PFSK-1 (cell line): ENCODE results near the gene GRIN2D.
A peak's percentile ranks its signal among the peaks of the same experiment; 100 is the strongest.

Experiments used
- FOXP2 ChIP-seq: optimal IDR thresholded peaks from 2 replicates; pipeline ENCODE3; 2011; ENCODE audit warnings: borderline replicate concordance, control low read depth, inconsistent platforms; ENCODE audit not compliant: insufficient read depth; ENCODE audit errors: extremely low read length, extremely low read depth
- POLR2AphosphoS5 ChIP-seq: IDR thresholded peaks from 2 replicates; pipeline ENCODE4 v1.6.1; 2012; ENCODE audit warnings: low read depth, mild to moderate bottlenecking, control low read depth, low read length, moderate library complexity
- REST ChIP-seq, 2 experiments: IDR thresholded peaks; 2 replicates each; pipeline versions ENCODE4 v1.6.1 to v1.8.0; 2011 to 2012; ENCODE audit warnings: low read depth in 2 of 2, low read length in 2 of 2, control low read depth in 1 of 2, inconsistent platforms in 1 of 2, mild to moderate bottlenecking in 1 of 2, moderate library complexity in 1 of 2; ENCODE audit not compliant: insufficient read depth in 1 of 2
- SIN3A ChIP-seq: IDR thresholded peaks from 2 replicates; pipeline ENCODE4 v1.6.1; 2012; ENCODE audit warnings: mild to moderate bottlenecking, low read length, moderate library complexity, borderline replicate concordance; ENCODE audit not compliant: insufficient read depth
- TAF1 ChIP-seq: IDR thresholded peaks from 2 replicates; pipeline ENCODE4 v1.6.1; 2012; ENCODE audit warnings: low read length, control low read depth, borderline replicate concordance; ENCODE audit not compliant: insufficient read depth

Gene GRIN2D

GRCh38 chr19:48381178-48381950 is 12.1 kb upstream of the GRIN2D start:
- TF ChIP-seq REST (IDR thresholded peaks at IDR 0.05; ENCODE audit: insufficient read depth in 1 of 2, low read depth in 2 of 2, low read length in 2 of 2) (no peak), POLR2AphosphoS5 (peak; percentile 42; the same call in 1 of the 2 replicates)

DNA sequence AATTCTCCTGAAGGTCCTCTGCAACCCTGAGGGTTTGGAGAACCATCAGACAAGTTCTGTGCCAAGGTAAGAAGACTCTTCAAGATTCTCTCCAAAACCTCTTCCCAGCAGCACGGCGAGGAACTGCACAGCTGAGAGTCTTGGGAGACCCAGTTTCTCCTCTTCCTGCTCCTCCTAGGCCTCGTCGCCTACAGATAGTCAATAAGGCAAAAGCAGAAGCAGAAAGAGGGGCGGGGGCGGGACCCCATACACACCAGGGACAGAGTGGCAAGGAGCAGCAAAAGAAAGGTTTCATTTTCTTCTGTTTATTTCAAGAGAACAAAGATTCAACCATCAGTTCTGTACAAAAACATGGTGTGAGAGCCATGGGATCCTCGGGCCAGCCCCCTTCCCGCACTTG is 11.2 kb upstream of the GRIN2D start:
- TF ChIP-seq SIN3A (no peak), FOXP2 (no peak), TAF1 (no peak), POLR2AphosphoS5 (no peak), REST (IDR thresholded peaks at IDR 0.05; ENCODE audit: insufficient read depth in 1 of 2, low read depth in 2 of 2, low read length in 2 of 2) (no peak)

DNA sequence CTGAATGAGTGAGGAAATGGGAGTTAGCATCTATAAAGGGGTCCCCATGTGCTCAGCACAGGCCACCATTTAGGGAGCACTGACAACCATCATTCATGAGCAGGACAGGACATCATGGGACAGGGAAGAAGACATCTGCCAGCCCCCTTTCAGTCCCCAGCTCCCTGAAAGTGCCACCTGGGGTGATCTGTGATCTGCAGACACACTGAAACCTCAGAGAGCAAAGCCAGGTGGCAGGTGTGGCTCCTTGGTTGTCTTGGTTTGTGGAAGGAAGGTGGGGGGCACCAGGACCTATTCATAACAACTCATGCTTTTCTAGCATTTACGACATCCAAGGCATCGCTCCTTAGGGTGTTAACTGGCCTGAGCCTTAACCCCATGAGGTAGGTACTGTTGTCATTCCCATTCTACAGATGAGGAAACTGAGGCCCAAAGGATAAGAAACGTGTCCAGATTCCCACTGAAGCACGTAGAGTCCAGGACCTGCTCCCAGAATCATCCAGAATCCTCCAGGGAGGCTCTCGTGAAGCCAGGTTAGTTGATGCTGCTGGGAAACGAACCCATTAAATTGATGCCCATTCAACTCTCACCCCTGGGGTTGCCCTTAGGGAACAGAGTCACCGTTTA is 7.9 kb upstream of the GRIN2D start:
- TF ChIP-seq POLR2AphosphoS5: no peak
- no peak for TF ChIP-seq TAF1
- no peak for TF ChIP-seq SIN3A
- TF ChIP-seq FOXP2: no peak
- TF ChIP-seq REST (IDR thresholded peaks at IDR 0.05; ENCODE audit: insufficient read depth in 1 of 2, low read depth in 2 of 2, low read length in 2 of 2): no peak

DNA sequence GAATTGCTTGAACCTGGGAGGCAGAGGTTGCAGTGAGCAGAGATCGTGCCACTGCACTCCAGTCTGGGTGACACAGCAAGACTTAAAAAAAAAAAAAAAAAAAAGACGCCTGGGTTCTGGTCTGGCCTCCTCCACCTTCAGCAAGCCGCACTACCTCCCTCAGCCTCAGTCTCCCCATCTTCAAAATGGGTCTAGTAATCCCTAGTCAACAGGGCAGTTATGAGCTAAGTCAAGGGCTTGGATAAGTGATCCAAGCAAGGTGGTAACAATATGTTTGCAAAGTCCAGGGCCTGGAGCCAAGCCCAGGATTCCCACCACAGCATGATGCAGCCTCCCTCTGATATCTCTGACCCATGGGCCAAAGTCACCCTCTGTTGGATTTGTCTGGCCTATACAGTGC is 6.5 kb upstream of the GRIN2D start:
- TF ChIP-seq POLR2AphosphoS5 (no peak), TAF1 (no peak), SIN3A (no peak), FOXP2 (no peak), REST (IDR thresholded peaks at IDR 0.05; ENCODE audit: insufficient read depth in 1 of 2, low read depth in 2 of 2, low read length in 2 of 2) (no peak)
